ENCODE results near the gene MGST2. TPM values are rescaled to one million over a fixed set of nuclear protein-coding genes. Genes with fewer than 3 reads are reported as not detected.
A peak's percentile ranks its signal among the peaks of the same experiment; 100 is the strongest.

Gene MGST2
- polyA plus RNA-seq, 1 donor (not counting 4 experiments of a cell fraction or from before 2014, with no cell fraction given) = 57.6 TPM

DNA sequence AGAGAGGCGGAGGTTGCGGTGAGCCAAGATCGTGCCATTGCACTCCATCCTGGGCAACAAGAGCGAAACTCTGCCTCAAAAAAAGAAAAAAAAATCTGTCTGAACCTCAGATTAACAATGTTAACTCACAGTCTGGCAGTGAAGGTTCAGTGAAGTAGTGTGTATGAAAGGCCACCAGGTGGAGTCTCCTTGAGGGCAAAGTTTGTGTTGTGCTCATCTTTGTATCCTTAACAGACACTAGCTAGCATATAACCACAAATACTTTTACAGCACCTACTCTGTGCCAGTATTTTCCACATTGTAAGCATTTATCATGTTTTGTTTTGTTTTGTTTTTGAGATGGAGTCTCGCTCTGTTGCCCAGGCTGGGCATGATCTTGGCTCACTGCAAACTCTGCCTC is 46.0 kb upstream of the MGST2 start:
- Histone ChIP-seq H3K79me2 (ENCODE audit: control insufficient read depth, insufficient read depth, low read length) (no peaks in the 10 kb centered on the region), H3K9me3 (ENCODE audit: control insufficient read depth, low read depth, low read length) (no peaks in the 10 kb centered on the region), H3K9ac (ENCODE audit: control insufficient read depth, extremely low read depth, insufficient read depth, low read length) (no peak overlapping the region), H3K4me1 (ENCODE audit: control insufficient read depth, extremely low read depth, insufficient read depth, low read length) (no peaks in the 10 kb centered on the region), H4K20me1 (ENCODE audit: control insufficient read depth, extremely low read depth, insufficient read depth, low read length) (no peaks in the 10 kb centered on the region), H3K27ac (ENCODE audit: control insufficient read depth, insufficient read depth, low read length) (no peak overlapping the region), H3K4me2 (ENCODE audit: control insufficient read depth, extremely low read depth, insufficient read depth, low read depth, low read length) (no peak overlapping the region), H3K36me3 (ENCODE audit: control insufficient read depth in 2 of 2, extremely low read depth in 1 of 2, insufficient read depth in 2 of 2, low read length in 2 of 2) (no peaks in the 10 kb centered on the region), H3K27me3 (ENCODE audit: control insufficient read depth, extremely low read depth, insufficient read depth, low read length) (no peaks in the 10 kb centered on the region), H3K4me3 (ENCODE audit: control insufficient read depth in 2 of 3, extremely low read depth in 1 of 3, insufficient read depth in 2 of 3, low read depth in 1 of 3, low read length in 3 of 3) (no peak overlapping the region), H2AFZ (ENCODE audit: control insufficient read depth, low read length) (no peak overlapping the region), H3K9me1 (ENCODE audit: control insufficient read depth, extremely low read depth, insufficient read depth, low read length) (no peaks in the 10 kb centered on the region)
- dilution Hi-C loops (cut with MboI; ENCODE audit: extremely low pct_ligation_motif_present, low sequenced_read_pairs) = no loop called here
- FAIRE-seq (peak; percentile 84), DNase-seq (ENCODE audit: low read depth, low spot score) (no peak)
- TF ChIP-seq, protein P1, sequence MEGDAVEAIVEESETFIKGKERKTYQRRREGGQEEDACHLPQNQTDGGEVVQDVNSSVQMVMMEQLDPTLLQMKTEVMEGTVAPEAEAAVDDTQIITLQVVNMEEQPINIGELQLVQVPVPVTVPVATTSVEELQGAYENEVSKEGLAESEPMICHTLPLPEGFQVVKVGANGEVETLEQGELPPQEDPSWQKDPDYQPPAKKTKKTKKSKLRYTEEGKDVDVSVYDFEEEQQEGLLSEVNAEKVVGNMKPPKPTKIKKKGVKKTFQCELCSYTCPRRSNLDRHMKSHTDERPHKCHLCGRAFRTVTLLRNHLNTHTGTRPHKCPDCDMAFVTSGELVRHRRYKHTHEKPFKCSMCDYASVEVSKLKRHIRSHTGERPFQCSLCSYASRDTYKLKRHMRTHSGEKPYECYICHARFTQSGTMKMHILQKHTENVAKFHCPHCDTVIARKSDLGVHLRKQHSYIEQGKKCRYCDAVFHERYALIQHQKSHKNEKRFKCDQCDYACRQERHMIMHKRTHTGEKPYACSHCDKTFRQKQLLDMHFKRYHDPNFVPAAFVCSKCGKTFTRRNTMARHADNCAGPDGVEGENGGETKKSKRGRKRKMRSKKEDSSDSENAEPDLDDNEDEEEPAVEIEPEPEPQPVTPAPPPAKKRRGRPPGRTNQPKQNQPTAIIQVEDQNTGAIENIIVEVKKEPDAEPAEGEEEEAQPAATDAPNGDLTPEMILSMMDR (optimal IDR thresholded peaks at IDR 0.05 in 1 of 3, IDR thresholded peaks at IDR 0.05 in 1 of 3, conservative IDR thresholded peaks at IDR 0.05 in 1 of 3; ENCODE audit: extremely low read depth in 1 of 3, insufficient read depth in 2 of 3, low read length in 3 of 3) = peak; percentile 55 to 68 (median 61)
- no peak for TF ChIP-seq EZH2 (IDR thresholded peaks at IDR 0.05; ENCODE audit: low read length)

DNA sequence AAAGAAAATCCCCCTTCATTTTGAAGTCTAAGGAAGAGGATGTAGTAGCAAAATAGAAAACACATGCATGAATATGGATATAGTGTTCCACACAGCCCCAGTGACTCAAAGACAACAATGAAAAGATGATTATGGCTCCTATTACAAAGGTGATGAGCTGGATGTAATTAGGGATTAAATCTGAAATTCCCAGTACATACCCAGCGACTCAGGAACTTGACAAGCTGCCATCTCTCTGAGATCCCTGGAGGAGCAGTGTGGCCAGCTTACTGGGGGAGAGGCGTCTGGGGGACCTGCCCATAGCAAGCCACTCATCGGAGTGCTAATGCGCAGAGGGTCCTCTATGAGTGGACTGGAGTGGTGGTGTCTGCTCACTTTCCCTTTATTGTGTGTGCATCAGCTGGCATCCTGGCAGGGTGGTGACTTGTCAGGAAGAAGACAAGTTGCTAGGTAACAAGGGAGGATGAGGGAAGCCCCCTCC is 42.7 kb upstream of the MGST2 start:
- TF ChIP-seq EZH2 (IDR thresholded peaks at IDR 0.05; ENCODE audit: low read length) = no peak
- TF ChIP-seq, protein P1 (optimal IDR thresholded peaks at IDR 0.05 in 1 of 3, IDR thresholded peaks at IDR 0.05 in 1 of 3, conservative IDR thresholded peaks at IDR 0.05 in 1 of 3; ENCODE audit: extremely low read depth in 1 of 3, insufficient read depth in 2 of 3, low read length in 3 of 3) = no peak
- dilution Hi-C loops (cut with MboI; ENCODE audit: extremely low pct_ligation_motif_present, low sequenced_read_pairs) = no loop called here
- Histone ChIP-seq H3K27ac (ENCODE audit: control insufficient read depth, insufficient read depth, low read length) (no peak overlapping the region), H3K9ac (ENCODE audit: control insufficient read depth, extremely low read depth, insufficient read depth, low read length) (no peak overlapping the region), H4K20me1 (ENCODE audit: control insufficient read depth, extremely low read depth, insufficient read depth, low read length) (no peaks in the 10 kb centered on the region), H3K9me1 (ENCODE audit: control insufficient read depth, extremely low read depth, insufficient read depth, low read length) (no peaks in the 10 kb centered on the region), H3K4me3 (ENCODE audit: control insufficient read depth in 2 of 3, extremely low read depth in 1 of 3, insufficient read depth in 2 of 3, low read depth in 1 of 3, low read length in 3 of 3) (no peak overlapping the region), H3K4me2 (ENCODE audit: control insufficient read depth, extremely low read depth, insufficient read depth, low read depth, low read length) (no peak overlapping the region), H3K36me3 (ENCODE audit: control insufficient read depth in 2 of 2, extremely low read depth in 1 of 2, insufficient read depth in 2 of 2, low read length in 2 of 2) (no peaks in the 10 kb centered on the region), H3K27me3 (ENCODE audit: control insufficient read depth, extremely low read depth, insufficient read depth, low read length) (no peaks in the 10 kb centered on the region), H3K4me1 (ENCODE audit: control insufficient read depth, extremely low read depth, insufficient read depth, low read length) (no peaks in the 10 kb centered on the region), H2AFZ (ENCODE audit: control insufficient read depth, low read length) (no peak overlapping the region), H3K79me2 (ENCODE audit: control insufficient read depth, insufficient read depth, low read length) (no peaks in the 10 kb centered on the region), H3K9me3 (ENCODE audit: control insufficient read depth, low read depth, low read length) (no peaks in the 10 kb centered on the region)
- FAIRE-seq (no peak), DNase-seq (ENCODE audit: low read depth, low spot score) (no peak)

Data from keratinocyte (primary cell).